Neuronal stem cell (in vitro differentiated cells): ENCODE measurements around the gene YJU2.
"Not testable (repeated sequence)": the region's sequence is repeated elsewhere in the genome, so short reads cannot be mapped to it uniquely, and the experiment has no call there.

ENCODE experiments used
- DNase-seq: peaks from one replicate; pipeline ENCODE4 v3.0.0-alpha.2; 2013; ENCODE audit warnings: low spot score
- H2AFZ ChIP-seq: one replicate; pipeline ENCODE4 v1.6.1; 2013; ENCODE audit warnings: mild to moderate bottlenecking, low read length, inconsistent platforms
- H2AK5ac ChIP-seq: 2 replicates; pipeline ENCODE4 v1.6.1; 2013; ENCODE audit warnings: low read depth, mild to moderate bottlenecking, inconsistent platforms, low read length, moderate library complexity, mixed read lengths
- H2BK120ac ChIP-seq: 2 replicates; pipeline ENCODE4 v1.6.1; 2013; ENCODE audit warnings: low read depth, mild to moderate bottlenecking, inconsistent platforms, low read length, moderate library complexity, mixed read lengths
- H2BK12ac ChIP-seq: one replicate; pipeline ENCODE4 v1.6.1; 2013; ENCODE audit warnings: low read length, inconsistent platforms
- H2BK15ac ChIP-seq: 2 replicates; pipeline ENCODE4 v1.6.1; 2013; ENCODE audit warnings: mild to moderate bottlenecking, low read length, inconsistent platforms, mixed read lengths
- H2BK5ac ChIP-seq: one replicate; pipeline ENCODE4 v1.6.1; 2013; ENCODE audit warnings: inconsistent platforms, mild to moderate bottlenecking, low read length, moderate library complexity
- H3K14ac ChIP-seq: one replicate; pipeline ENCODE4 v1.6.1; 2013; ENCODE audit warnings: low read length, inconsistent platforms
- H3K18ac ChIP-seq: 2 replicates; pipeline ENCODE4 v1.6.1; 2013; ENCODE audit warnings: low read length, inconsistent platforms
- H3K23ac ChIP-seq: 2 replicates; pipeline ENCODE4 v1.6.1; 2013; ENCODE audit warnings: low read depth, mild to moderate bottlenecking, mixed read lengths, low read length, inconsistent platforms; ENCODE audit not compliant: poor library complexity
- H3K27ac ChIP-seq: replicated peaks from 3 replicates; pipeline ENCODE4 v1.5.1; 2013; ENCODE audit warnings: low read length, inconsistent platforms
- H3K27me3 ChIP-seq, 3 experiments: 2 replicates each; pipeline ENCODE4 v1.6.1; 2013; ENCODE audit warnings: low read length in 3 of 3, mild to moderate bottlenecking in 2 of 3, inconsistent platforms in 1 of 3, low read depth in 1 of 3, mixed read lengths in 1 of 3, moderate library complexity in 1 of 3; ENCODE audit not compliant: control insufficient read depth in 3 of 3, insufficient read depth in 3 of 3
- H3K36me3 ChIP-seq, 2 donors: replicated peaks in 1 of 2; 2 replicates each; pipeline ENCODE4 v1.6.1; 2013; ENCODE audit warnings: low read length in 2 of 2; ENCODE audit not compliant: control insufficient read depth in 2 of 2, insufficient read depth in 2 of 2
- H3K4ac ChIP-seq: 2 replicates; pipeline ENCODE4 v1.6.1; 2013; ENCODE audit warnings: inconsistent platforms, mild to moderate bottlenecking, low read length, moderate library complexity
- H3K4me1 ChIP-seq, 2 donors: 1 replicate in 1 of 2; 2 replicates in 1 of 2; pipeline ENCODE4 v1.6.1; 2013; ENCODE audit warnings: low read length in 2 of 2, low read depth in 1 of 2; ENCODE audit not compliant: control insufficient read depth in 2 of 2, insufficient read depth in 1 of 2
- H3K4me2 ChIP-seq: one replicate; pipeline ENCODE4 v1.6.1; 2013; ENCODE audit warnings: mild to moderate bottlenecking, low read length, inconsistent platforms; ENCODE audit not compliant: insufficient read depth, poor library complexity, severe bottlenecking
- H3K4me3 ChIP-seq, 2 donors: 2 replicates each; pipeline ENCODE4 v1.5.1; 2013; ENCODE audit warnings: low read length in 2 of 2, mild to moderate bottlenecking in 2 of 2, inconsistent platforms in 1 of 2, moderate library complexity in 1 of 2
- H3K79me1 ChIP-seq: one replicate; pipeline ENCODE4 v1.6.1; 2013; ENCODE audit warnings: low read depth, mild to moderate bottlenecking, inconsistent platforms, low read length, moderate library complexity
- H3K9ac ChIP-seq: one replicate; pipeline ENCODE4 v1.6.1; 2013; ENCODE audit warnings: mild to moderate bottlenecking, low read depth, low read length, inconsistent platforms; ENCODE audit not compliant: poor library complexity
- H3K9me3 ChIP-seq, 2 donors: replicated peaks in 1 of 2; 2 replicates each; pipeline versions ENCODE3 to v1.6.1; 2013; ENCODE audit warnings: low read length in 2 of 2, mild to moderate bottlenecking in 2 of 2, inconsistent platforms in 1 of 2, low read depth in 1 of 2, mixed read lengths in 1 of 2, moderate library complexity in 1 of 2; ENCODE audit not compliant: control insufficient read depth in 2 of 2, insufficient read depth in 1 of 2
- H4K8ac ChIP-seq: one replicate; pipeline ENCODE4 v1.6.1; 2013; ENCODE audit warnings: low read depth, mild to moderate bottlenecking, inconsistent platforms, low read length, moderate library complexity
- H4K91ac ChIP-seq: one replicate; pipeline ENCODE4 v1.6.1; 2013; ENCODE audit warnings: low read length, low read depth, mild to moderate bottlenecking, inconsistent platforms; ENCODE audit not compliant: poor library complexity
- WGBS, 2 donors: extraction: QIAGEN DNeasy Blood & Tissue Kit; methylation state at CpG; one replicate each; pipeline ENCODE4 v1.1.7; 2013; ENCODE audit warnings: missing lambda C conversion rate in 2 of 2, mixed read lengths in 1 of 2; ENCODE audit not compliant: insufficient read length in 2 of 2, insufficient replicate concordance in 1 of 2; ENCODE audit errors: extremely low coverage in 2 of 2; 5-methylcytosine and 5-hydroxymethylcytosine counted together

Gene YJU2

DNA sequence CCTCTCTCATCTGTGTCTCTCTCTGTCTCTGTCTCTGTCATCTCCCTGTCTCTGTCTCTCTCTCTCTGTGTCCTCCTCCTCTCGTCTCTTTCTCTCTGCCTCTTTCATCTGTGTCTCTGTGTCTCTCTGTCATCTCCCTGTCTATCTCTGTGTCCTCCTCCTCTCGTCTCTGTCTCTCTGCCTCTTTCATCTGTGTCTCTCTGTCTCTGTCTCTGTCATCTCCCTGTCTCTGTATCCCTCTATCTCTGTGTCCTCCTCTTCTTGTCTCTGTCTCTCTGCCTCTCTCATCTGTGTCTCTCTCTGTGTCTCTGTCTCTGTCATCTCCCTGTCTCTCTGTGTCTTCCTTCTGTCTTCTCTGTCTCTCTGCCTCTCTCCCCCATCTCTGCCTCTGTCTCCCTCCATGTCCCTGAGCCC is 18.1 kb upstream of the YJU2 start:
- Histone ChIP-seq H3K18ac (no peak overlapping the region), H3K9me3 (peaks cover 0 to 2% of the 10 kb centered on the region in 2 donors), H2BK12ac (no peak overlapping the region), H3K27me3 (no peaks in the 10 kb centered on the region), H3K4me3 (no peak overlapping the region), H3K9ac (no peak overlapping the region), H3K14ac (no peak overlapping the region), H2BK5ac (no peak overlapping the region), H3K36me3 (no peaks in the 10 kb centered on the region), H3K79me1 (no peaks in the 10 kb centered on the region), H3K23ac (no peak overlapping the region), H3K4ac (no peak overlapping the region), H3K27ac (no peak overlapping the region), H2BK120ac (no peak overlapping the region), H2AK5ac (no peak overlapping the region), H4K91ac (no peak overlapping the region), H3K4me2 (no peak overlapping the region), H2AFZ (peak overlapping the region; percentile 86), H3K4me1 (peaks cover 0 to 6% of the 10 kb centered on the region in 2 donors), H4K8ac (no peak overlapping the region), H2BK15ac (no peak overlapping the region)
- DNase-seq: no peak
- WGBS, 2 donors: no CpG with 5 or more reads among the region's 2 CpGs

DNA sequence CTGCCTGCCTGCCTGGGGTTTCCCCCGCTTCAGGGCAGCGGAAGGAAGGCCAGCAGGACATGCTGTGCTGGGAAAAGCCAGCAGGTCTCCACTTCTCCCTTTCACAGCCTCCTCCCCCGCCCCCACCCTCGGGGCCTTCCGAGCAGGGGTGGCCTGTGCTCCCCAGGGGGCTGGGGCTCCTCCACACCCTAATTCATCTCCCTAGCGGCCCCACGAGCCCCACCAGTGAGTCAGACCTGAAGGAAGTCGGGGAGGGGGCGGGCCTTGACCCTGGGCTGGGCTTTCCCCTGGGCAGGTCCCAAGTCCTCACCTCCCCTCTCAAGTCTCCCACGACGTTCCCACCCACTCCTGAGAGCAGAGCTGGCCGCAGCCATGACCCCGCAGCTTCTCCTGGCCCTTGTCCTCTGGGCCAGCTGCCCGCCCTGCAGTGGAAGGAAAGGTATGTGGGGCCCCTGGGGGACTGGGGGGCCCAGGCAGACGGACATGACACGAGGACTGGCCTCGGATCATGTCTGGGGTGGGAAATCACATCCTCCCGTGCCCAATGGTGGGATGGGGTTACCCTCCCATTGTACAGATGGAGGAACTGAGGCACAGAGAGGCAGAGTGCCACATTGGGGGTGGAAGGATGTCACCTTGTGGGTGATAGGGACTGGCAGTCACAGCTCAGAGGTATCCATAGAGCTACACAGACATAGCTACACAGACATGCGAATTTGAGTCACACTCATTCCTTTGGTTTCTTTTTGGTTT is 17.5 kb upstream of the YJU2 start, which contains the start of gene EBI3:
EBI3 (plus strand) TSS at position 345 of the 753 bp plus-strand sequence; CDS start at position 373, 28 bp downstream.
- peak within 1 kb of the TSS; percentile 72 for H3K18ac ChIP-seq
- no peak within 1 kb of the TSS for H3K14ac ChIP-seq
- no peak within 1 kb of the TSS for H2BK120ac ChIP-seq
- H2AFZ ChIP-seq: peak within 1 kb of the TSS; percentile 86
- peak within 1 kb of the TSS; percentile 16 for H2AK5ac ChIP-seq
- H3K36me3 ChIP-seq: no peaks in the 10 kb centered on the region
- H3K4ac ChIP-seq: no peak within 1 kb of the TSS
- H3K4me2 ChIP-seq: no peak within 1 kb of the TSS
- no peak within 1 kb of the TSS for H2BK12ac ChIP-seq
- peak within 1 kb of the TSS; percentile 32 for H2BK15ac ChIP-seq
- H2BK5ac ChIP-seq: no peak within 1 kb of the TSS
- no peak for DNase-seq
- H3K9ac ChIP-seq: peak within 1 kb of the TSS; percentile 22
- no peaks in the 10 kb centered on the region for H3K79me1 ChIP-seq
- peaks cover 0 to 2% of the 10 kb centered on the region in 2 donors for H3K9me3 ChIP-seq
- peak within 1 kb of the TSS; percentile 0 for H4K8ac ChIP-seq
- no CpG with 5 or more reads among the region's 19 CpGs for WGBS, 2 donors
- H3K23ac ChIP-seq: peak within 1 kb of the TSS; percentile 22
- no peak within 1 kb of the TSS for H4K91ac ChIP-seq
- H3K27ac ChIP-seq: no peak within 1 kb of the TSS
- no peaks in the 10 kb centered on the region for H3K27me3 ChIP-seq
- peaks cover 0 to 4% of the 10 kb centered on the region in 2 donors for H3K4me1 ChIP-seq
- no peak within 1 kb of the TSS for H3K4me3 ChIP-seq

DNA sequence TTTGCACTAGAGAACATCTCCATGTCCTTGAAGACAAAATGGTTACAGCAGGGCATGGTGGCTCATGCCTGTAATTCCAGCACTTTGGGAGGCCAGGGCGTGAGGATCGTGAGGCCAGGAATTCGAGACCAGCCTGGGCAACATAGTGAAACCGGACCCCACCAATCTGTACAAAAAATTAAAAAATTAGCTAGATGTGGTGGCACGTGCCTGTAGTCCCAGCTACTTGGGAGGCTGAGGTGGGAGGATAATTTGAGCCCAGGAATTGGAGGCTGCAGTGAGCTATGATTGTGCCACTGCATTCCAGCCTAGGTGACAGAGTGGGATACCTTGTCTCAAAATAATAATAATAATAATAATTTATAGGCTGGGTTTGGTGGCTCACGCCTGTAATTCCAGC is 16.6 kb upstream of the YJU2 start:
- H3K4me1 ChIP-seq, H3K79me1 ChIP-seq, H2BK5ac ChIP-seq, H2BK12ac ChIP-seq, H3K23ac ChIP-seq, H3K4me3 ChIP-seq, H3K9me3 ChIP-seq, H3K18ac ChIP-seq, H2AK5ac ChIP-seq, H3K4ac ChIP-seq, H2BK15ac ChIP-seq, H2AFZ ChIP-seq, DNase-seq, H4K91ac ChIP-seq, H3K14ac ChIP-seq, H3K27me3 ChIP-seq, H3K36me3 ChIP-seq, H4K8ac ChIP-seq, H3K9ac ChIP-seq, H3K4me2 ChIP-seq, H3K27ac ChIP-seq, H2BK120ac ChIP-seq: not testable (repeated sequence)
- no CpG with 5 or more reads among the region's 6 CpGs for WGBS, 2 donors

DNA sequence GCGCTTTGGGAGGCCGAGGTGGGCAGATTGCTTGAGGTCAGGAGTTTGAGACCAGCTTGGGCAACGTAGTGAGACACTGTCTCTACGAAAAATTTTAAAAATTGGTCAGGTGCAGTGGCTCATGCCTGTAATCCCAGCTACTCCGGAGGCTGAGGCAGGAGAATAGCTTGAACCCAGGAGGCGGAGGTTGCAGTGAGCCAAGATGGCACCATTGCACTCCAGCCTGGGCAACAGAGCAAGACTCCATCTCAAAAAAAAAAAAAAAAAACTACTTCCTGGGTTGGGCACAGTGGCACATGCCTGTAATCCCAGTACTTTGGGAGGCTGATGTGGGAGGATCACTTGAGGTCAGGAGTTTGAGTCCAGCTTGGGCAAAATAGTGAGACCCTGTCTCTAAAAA is 15.4 kb upstream of the YJU2 start:
- H3K79me1 ChIP-seq, H2BK15ac ChIP-seq, H3K27ac ChIP-seq, H2AK5ac ChIP-seq, H3K4me2 ChIP-seq, H3K4ac ChIP-seq, H3K9ac ChIP-seq, H3K23ac ChIP-seq, H2BK5ac ChIP-seq, H3K9me3 ChIP-seq, DNase-seq, H4K91ac ChIP-seq, H3K4me1 ChIP-seq, H3K27me3 ChIP-seq, H3K36me3 ChIP-seq, H2BK120ac ChIP-seq, H2BK12ac ChIP-seq, H4K8ac ChIP-seq, H3K4me3 ChIP-seq, H2AFZ ChIP-seq, H3K14ac ChIP-seq, H3K18ac ChIP-seq: not testable (repeated sequence)
- WGBS, 2 donors: no CpG with 5 or more reads among the region's 6 CpGs
